Inferior parietal cortex (tissue), 1 donor: Measurements from ENCODE around the gene ANKRD39.
A peak's percentile ranks its signal among the peaks of the same experiment; 100 is the strongest.

Source experiments
- DNase-seq: peaks from one replicate; pipeline ENCODE4 v3.0.0-alpha.2; 2016; ENCODE audit errors: extremely low spot score

ANKRD39 gene

DNA sequence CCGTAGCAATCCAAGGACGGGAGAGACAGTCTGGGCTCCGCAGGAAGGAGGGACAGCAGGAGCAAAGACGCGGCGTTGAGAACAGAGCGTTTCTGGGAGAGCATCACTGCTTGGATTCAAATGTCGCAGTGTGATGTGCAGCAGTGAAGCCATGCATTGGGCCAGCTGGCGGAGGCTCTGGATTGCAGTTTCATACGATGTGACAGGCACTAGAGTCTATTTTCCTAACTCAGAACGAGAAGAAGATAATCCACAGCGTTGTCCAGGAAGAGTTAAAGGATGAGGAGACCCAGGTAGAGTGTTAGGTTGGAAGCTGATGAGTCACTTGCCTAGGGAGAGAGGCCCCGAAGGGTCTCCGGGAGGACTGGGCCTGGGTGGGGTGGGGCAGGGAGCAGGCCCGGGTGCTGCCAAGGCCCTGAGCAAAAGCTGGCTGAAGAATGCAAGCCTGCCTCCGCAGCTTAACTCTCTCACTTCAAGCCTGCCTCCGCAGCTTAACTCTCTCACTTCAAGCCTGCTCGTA, 29.7 kb upstream of the ANKRD39 start:
- DNase-seq, result peak; percentile 57

DNA sequence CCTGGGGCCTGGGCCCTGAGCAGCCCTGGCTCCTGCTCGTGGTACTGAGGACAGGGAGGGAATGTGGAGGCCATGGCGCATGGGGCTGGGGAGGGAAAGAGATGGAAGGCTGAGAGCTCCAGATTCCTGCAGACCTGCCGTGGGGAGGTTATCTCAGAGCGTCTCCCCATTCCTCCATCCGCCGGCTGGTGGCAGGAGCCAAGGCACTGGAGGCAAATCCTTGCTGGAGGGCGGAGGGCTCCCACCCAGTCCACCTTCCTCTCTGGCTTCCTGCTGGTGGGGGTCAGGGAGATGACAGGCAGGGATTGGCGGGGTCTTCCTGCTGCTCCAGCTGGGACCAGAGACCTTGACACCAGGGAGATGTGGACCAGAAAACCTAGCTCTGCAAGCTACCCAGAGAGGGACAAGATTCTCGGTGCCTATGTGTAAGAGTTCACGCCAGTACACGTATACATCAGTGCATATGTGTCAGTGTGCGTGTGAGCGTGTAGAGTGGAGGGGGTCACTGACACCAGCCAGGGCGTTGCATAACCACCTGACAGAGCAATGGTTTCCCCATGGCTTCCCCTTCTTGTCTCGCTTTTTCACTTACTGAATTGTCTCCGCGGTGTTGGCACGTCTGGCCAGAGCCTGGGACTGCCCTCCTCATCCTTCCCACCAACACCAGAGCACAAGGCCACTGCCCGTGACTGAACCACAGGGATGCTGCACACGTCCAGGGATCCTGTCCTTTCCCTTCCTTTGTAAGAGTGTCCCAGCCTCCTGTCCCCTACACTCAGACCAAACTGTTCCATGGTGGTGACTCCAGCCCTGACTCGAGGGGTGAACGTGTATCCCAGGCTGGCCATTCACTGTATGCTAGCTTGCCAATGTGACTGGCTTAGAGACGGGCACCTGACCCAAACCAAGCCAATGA, 27.9 kb upstream of the ANKRD39 start:
- no peak for DNase-seq

GRCh38 chr2:96884299-96885094, 26.7 kb upstream of the ANKRD39 start:
- no peak for DNase-seq

DNA sequence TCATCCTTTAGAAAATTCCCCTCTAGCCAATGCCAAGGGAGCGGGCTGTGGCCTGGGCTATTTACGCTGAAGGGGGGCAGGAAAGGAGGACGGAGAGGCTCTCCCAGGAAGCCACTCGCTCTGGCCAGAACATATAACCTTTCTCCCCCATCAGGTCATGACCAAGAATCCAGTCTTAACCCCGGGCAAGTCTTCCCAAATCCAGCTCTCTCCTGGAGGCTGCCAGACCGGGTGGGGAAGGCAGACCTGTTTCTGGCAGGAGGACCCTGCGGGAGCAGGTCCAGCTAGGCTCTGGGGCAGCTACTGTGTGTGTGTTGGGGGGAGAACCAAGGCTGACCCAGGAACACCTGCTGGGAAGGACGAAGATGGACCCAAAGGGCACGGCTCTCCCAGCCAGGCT, 25.5 kb upstream of the ANKRD39 start:
- DNase-seq, result no peak

DNA sequence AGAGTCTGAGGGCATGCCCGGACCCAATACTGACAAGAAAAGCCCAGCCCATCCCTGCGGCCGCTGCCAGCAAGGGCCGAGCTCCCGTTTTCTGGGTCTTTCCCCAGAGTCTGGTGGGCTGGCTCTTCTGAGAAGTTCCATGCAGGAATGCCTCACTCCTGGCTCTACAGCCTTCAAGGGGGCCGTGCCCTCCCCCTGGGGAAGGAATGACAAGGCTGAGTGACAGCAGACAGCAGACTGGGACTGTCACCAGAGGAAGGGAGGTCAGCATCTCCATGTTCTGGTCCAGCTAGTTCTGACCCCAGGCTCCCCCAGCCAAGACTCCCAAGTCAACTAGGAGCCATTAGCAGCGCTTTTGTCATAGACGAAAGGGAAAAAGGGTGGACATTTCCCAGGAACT, 25.1 kb upstream of the ANKRD39 start:
- DNase-seq, result no peak

GRCh38 chr2:96882230-96882629, 24.4 kb upstream of the ANKRD39 start:
- no peak for DNase-seq

DNA sequence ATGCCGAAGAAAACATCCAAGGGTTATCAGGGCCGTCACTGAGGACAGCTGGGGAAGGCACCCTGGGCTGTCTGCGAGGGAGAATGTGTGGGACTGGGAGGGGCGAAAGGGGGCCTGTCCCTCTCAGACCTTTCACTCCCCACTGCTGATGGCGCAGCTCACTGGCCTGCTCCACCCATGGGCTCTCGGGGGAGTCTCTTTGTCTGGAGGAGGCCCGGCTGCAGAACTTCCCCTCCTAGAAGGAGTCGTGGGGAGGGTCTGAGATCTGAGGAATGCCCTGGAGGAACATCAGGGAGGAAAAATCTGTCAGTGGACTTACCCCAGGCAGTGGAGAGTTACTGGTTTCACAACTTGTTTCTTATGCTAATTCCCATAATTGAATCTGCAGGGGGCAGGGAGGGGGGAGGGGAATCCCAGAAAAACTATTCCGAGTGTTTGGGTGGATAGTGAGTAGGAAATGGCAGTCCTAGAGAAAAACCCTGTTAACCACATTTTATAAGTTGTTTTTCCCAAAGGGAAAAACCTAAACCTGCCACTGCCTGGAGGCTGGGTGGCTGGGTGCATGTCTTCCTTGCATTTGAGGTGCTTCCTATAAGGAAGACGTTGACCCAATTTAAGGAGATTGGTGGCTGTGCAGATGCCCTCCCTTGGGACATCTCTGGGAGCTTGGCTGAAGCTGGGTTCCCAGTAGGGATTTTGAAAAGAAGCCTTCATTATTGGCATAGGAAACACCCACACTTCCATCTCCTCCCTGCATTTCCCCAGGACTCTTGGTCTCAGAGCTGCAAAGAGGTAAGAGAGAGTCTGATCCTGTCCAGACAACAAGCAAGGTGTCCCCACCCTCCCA, 23.8 kb upstream of the ANKRD39 start:
- DNase-seq, result no peak

DNA sequence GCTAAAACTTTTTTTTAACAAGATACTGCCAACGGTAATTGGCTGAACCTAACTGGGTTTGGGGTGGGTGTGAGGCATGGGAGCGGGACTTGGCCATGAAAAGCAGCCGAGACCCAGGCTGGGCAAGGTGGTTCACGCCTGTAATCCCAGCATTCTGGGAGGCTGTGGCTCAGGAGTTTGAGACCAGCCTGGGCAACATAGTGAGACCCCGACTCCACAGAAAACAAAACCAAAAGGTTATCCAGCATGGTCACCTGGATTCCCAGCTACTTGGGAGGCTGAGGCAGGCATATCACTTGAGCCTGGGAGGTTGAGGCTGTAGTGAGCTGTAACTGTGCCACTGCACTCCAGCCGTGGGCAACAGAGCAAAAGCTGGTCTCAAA, 23.1 kb upstream of the ANKRD39 start:
- DNase-seq, result no peak

GRCh38 chr2:96879545-96880040, 21.8 kb upstream of the ANKRD39 start:
- no peak for DNase-seq

DNA sequence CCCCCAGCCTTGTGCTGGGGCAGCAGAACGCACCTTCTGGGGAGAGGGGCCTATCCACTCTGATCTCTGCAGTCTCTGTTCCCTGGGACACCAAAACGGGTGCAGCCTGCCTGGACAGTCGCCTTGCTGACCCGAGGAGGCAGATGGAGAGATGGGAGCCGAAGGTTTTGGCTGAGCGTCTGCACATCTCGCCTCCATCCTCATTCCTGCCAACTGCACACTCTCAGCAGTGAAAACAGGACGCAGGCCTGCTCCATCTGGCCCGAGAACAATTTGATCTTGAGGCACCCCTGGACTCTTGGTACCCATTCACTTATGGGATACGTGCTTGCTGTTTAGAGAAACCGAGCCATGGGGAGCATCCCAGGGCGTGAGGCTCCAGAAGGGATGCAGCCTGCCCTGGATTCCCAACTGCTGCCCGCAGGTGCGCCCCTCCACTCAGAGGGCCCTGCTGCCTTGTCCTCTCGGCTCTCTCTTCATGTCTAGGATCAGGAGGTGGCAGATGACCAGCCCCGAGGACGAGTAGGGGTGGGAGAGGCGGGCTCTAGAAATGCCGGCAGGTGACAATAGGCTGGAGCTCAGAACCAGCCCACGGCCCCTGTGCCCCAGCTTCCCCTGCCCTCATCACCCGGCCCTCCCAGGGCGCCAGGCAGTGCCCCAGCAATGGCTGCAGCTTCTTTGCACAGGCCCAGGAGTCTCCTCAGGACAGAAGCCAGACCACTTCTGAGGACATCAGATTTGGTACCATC, 21.2 kb upstream of the ANKRD39 start:
- DNase-seq, result no peak

DNA sequence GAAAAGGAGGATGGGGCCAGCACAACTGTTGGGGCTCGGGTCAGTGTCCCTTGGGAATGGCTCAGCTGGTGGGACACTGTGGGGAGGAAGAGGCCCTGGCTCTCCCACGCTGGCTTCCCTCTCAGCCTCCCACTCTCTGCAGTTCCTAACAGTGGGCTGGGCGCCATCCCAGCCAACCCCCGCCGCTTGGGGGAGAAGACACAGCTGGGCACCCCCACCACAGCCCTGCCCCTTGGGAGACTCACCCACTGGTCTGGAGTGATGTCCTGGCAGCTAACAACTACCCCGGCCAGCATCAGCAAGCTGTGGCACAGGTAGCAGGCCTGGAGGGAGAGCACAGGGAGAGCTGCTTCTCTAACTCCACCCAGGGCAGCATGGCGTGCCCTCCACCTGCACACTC, 20.4 kb upstream of the ANKRD39 start:
- no peak for DNase-seq

DNA sequence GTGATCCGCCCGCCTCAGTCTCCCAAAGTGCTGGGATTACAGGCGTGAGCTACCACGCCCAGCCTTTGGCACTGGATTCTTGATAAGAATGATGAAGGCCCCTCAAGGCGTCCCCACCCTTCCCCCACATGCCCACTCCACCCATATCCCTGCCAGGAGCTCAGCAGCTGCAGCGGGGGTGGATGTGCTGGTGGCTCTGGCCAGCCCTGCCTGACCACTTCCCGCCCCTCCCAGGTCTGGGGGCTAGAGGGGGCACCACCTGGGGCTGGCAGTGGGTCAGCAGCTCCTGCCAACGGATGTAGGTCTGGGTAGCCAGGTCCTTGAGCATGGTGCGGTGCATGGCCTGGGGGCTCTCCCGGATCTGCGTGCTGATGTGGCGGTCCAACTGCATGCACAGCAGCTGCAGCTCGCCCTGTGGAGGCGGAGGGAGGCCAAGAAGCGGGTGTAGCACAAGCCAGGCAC, 19.8 kb upstream of the ANKRD39 start:
- DNase-seq, result no peak

GRCh38 chr2:96877042-96877451, 19.2 kb upstream of the ANKRD39 start:
- no peak for DNase-seq

DNA sequence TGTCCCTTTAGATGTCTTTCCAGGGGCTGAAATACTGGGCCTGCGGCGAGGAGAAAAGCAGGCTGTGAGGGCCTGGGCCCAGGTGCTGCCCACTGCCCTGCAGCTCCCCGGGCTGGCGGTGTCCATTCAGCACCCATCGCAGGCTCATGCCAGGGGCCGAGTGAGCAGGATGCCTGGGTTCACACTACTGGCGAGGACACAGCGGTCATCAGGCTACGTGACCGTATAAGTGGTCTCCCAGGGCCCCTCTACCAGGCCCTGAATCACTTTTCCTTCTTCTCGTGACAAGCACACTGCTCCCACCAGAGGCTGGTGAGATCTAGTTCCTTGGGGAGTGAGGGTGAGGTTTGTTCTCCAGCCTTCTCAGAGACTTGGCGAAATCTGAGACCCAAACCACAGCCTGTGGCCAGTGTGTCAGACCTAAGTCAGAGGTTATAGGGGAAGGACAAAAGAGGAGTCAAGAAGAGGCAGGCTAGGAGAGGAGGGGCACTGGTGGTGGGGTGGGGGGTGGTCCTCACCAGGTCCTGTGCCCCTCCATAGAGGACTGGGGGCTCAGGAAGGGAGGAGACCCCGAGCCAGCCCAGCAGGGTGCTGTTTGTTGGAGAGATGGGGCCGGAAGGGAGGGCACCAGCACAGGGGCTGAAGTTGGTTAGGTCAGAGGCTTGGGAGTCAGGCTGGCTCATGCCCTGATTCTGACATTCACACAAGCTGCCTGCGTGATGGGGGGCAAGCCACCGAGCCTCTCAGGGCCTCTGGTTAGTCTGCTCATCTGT, 18.6 kb upstream of the ANKRD39 start:
- DNase-seq, result no peak

DNA sequence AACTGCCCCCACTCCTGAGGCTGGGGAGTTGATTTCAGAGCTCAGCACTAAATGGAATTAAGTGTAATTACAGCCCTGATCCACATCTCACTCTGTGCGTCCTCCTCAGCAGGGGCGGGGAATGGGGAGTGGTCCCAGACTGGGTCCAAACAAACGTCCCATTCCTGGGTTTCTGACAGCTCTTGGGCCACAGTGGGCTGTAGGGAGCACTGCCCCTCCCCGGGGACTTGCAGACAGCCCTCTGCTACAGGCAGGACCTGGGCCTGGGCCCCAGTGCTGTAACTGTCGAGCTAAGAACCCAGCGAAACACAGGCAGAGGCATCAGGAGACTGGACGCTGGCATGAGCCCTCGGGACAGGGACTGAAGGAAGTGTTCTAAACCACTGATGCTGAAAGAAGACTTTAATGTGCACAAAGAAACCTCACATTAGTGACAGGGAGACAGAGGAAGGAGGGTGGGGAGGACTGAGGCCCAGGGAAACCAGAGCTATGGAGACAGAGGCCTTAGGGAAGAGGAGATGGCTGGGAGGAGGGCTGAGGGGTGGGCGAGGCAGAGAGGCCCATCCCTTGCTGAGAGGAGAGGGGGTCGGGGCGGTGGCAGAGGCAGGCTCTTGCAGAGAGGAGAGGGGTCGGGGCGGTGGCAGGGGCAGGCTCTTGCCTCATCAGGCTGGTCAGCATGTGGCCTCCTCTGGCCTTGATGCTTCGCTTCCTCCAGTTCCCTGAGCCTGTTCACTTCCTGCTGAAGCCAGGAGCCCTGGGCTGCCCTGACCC, 17.9 kb upstream of the ANKRD39 start:
- DNase-seq, result no peak

DNA sequence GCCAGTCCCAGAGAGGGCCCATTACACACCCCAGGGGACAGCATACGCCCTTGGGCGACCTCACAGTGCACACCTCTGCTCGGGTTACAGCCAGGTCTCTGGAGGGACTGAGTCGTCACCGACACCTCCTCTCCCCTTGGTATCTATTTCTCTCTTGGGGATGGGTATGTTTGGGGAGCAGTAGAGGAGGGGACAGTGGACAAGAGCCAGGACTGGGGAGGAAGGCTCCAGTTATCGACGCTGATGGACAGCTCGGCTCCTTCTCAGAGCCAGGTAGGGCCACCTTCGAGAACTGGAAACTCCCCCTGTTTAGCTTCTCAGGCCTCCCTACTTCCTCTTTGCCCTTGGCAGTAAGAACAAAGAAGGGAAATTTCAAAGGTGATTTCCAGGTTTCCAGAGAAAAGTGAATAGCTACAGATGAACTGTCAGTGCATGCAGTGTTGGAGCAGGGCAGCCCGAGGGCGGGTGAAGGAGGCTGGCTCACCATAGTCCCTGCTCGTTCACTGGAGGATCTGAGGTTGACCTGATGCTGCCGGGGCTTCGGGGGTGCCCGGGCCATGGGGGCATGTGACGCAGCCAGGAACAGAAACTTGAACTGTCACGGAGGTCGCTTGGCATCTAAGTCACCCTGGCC, 16.5 kb upstream of the ANKRD39 start:
- no peak for DNase-seq

DNA sequence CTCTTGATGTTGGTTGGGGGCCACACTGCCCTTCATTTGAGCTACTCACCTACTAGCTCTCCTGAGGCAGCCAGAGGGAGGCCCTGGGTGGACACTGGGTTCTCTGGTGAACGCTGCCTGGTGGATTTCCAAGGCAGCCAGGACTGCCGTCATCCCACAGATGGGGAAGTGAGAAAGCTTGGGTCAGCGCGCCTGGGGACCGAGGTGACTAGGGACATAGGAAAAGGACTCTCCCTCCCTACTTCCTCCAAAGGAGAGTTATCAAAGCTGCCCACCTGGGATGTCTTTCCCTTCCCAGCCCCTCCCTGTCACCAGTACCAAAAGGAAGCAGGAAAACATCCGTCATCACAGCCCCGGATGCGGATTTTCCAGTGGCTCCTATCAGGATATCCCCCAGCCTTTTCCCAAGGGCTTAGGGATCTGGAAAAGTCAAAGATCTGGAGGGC, 15.9 kb upstream of the ANKRD39 start:
- no peak for DNase-seq

DNA sequence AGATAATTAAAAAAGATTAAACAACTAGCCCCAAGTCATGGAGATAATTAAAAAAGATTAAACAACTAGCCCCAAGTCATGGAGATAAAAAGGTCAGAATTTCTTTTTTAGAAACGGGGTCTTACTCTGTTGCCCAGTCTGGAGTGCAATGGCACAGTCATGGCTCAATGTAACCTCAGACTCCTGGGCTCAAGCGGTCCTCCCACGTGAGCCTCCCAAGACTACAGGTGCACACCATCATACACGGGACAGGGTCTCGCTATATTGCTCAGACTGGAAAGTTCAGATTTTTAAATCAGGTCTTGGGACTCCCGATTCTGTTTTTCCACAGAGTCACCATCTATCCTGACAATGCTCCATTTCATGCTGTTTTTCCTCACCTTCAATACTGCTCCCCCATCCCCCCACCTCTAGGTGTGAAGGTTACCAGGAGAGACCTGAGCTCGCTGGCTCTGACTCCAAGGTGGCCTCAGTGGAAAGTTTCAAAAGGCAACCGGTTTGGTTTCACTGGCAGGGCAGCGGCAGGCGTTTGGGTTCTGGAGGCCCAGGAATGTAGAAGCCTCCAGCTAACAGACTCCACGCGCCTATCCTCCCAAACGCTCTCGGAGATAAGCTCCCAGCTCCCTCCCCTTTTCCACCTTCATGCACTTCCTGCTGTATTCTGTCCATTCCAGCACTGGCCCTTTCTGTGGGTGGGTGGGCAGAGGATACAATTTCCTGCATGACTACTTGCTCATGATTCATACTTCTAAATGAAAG, 15.0 kb upstream of the ANKRD39 start:
- DNase-seq, result no peak
